HG02763 (cell line): Measurements from ENCODE around the gene CD300C.
"Not testable (repeated sequence)": the region's sequence is repeated elsewhere in the genome, so short reads cannot be mapped to it uniquely, and the experiment has no call there.

Experiments
- ATAC-seq: cut with Tn5 transposase; IDR thresholded peaks from one replicate; pipeline ENCODE4 v1.9.1; 2021; ENCODE audit warnings: mild to moderate bottlenecking, moderate library complexity; ENCODE audit not compliant: unreplicated experiment

Gene CD300C

GRCh38 chr17:74563358-74563757 is 17.4 kb upstream of the CD300C start:
- no peak for ATAC-seq

- ATAC-seq = no peak
Observed at GRCh38 chr17:74561586-74561985, 15.7 kb upstream of the CD300C start.

GRCh38 chr17:74558882-74559519 is 13.1 kb upstream of the CD300C start:
- ATAC-seq = no peak

GRCh38 chr17:74558402-74558801 is 12.5 kb upstream of the CD300C start:
- not testable (repeated sequence) for ATAC-seq

- ATAC-seq = no peak
Observed at GRCh38 chr17:74555427-74555940, 9.6 kb upstream of the CD300C start.

GRCh38 chr17:74554909-74555308 is 9.0 kb upstream of the CD300C start:
- no peak for ATAC-seq

- no peak for ATAC-seq
Observed at GRCh38 chr17:74552037-74552436, 6.1 kb upstream of the CD300C start.

GRCh38 chr17:74550602-74551001 is 4.7 kb upstream of the CD300C start:
- no peak for ATAC-seq

GRCh38 chr17:74549343-74549742 is 3.4 kb upstream of the CD300C start:
- ATAC-seq = no peak

- no peak for ATAC-seq
Observed at GRCh38 chr17:74547736-74548135, 1.8 kb upstream of the CD300C start.

GRCh38 chr17:74547264-74547663 is 1.3 kb upstream of the CD300C start:
- no peak for ATAC-seq

GRCh38 chr17:74546586-74546985 is 671 bp upstream of the CD300C start:
- no peak for ATAC-seq

GRCh38 chr17:74544991-74545842 is 698 bp downstream of the CD300C start:
- ATAC-seq = no peak

GRCh38 chr17:74543891-74544760 is 1.8 kb downstream of the CD300C start:
- no peak for ATAC-seq

GRCh38 chr17:74543406-74543805 is 2.5 kb downstream of the CD300C start:
- no peak for ATAC-seq

GRCh38 chr17:74542727-74543383 is 3.1 kb downstream of the CD300C start:
- ATAC-seq = no peak

GRCh38 chr17:74542166-74542565 is 3.7 kb downstream of the CD300C start:
- no peak for ATAC-seq

GRCh38 chr17:74541176-74542111 is 4.5 kb downstream of the CD300C start:
- ATAC-seq = no peak

- ATAC-seq = no peak
Observed at GRCh38 chr17:74539281-74539820, 6.6 kb downstream of the CD300C start.
